HCT116 (cell line): ENCODE measurements around the gene MMP17.
A peak's percentile ranks its signal among the peaks of the same experiment; 100 is the strongest.

Experiments used
- CBX3 ChIP-seq: IDR thresholded peaks from 2 replicates; pipeline ENCODE4 v1.6.1; 2012; ENCODE audit warnings: low read depth
- CEBPB ChIP-seq: IDR thresholded peaks from 2 replicates; pipeline ENCODE4 v1.6.1; 2012; ENCODE audit warnings: low read depth
- CTCF ChIP-seq, 3 experiments: fragments of 200-600 bp in 1 of 3; sonication (generic) in 1 of 3; IDR thresholded peaks in 2 of 3; conservative IDR thresholded peaks in 1 of 3; 2 replicates each; pipeline ENCODE4 v1.5.1; 2012 to 2017; ENCODE audit warnings: low read depth in 2 of 3, low read length in 2 of 3, antibody characterized with exemption in 1 of 3, borderline replicate concordance in 1 of 3, control low read depth in 1 of 3, mild to moderate bottlenecking in 1 of 3, mixed read lengths in 1 of 3, mixed run types in 1 of 3, moderate library complexity in 1 of 3; ENCODE audit not compliant: insufficient read depth in 1 of 3
- EZH2 ChIP-seq: fragments of 200-600 bp; sonication (generic); IDR thresholded peaks from 2 replicates; pipeline ENCODE4 v1.6.1; 2017; ENCODE audit warnings: antibody characterized with exemption, mixed run types
- EZH2phosphoT487 ChIP-seq: fragments of 200-600 bp; IDR thresholded peaks from 2 replicates; pipeline ENCODE4 v1.6.1; 2018; ENCODE audit warnings: antibody characterized with exemption, borderline replicate concordance
- POLR2A ChIP-seq: IDR thresholded peaks from 2 replicates; pipeline ENCODE4 v1.7.0; 2011; ENCODE audit warnings: borderline replicate concordance; ENCODE audit not compliant: insufficient read depth, insufficient read length; ENCODE audit errors: extremely low read depth
- POLR2AphosphoS5 ChIP-seq: IDR thresholded peaks from 2 replicates; pipeline ENCODE4 v1.6.1; 2011; ENCODE audit warnings: mild to moderate bottlenecking, low read depth, low read length, moderate library complexity
- RAD21 ChIP-seq: IDR thresholded peaks from 2 replicates; pipeline ENCODE4 v1.6.1; 2012; ENCODE audit warnings: low read depth, mild to moderate bottlenecking
- TCF7L2 ChIP-seq: IDR thresholded peaks from 2 replicates; pipeline ENCODE4 v1.7.0; 2011; ENCODE audit warnings: borderline replicate concordance, inconsistent platforms; ENCODE audit not compliant: insufficient read depth, insufficient read length; ENCODE audit errors: extremely low read depth
- YY1 ChIP-seq: IDR thresholded peaks from 2 replicates; pipeline ENCODE4 v1.6.1; 2011; ENCODE audit warnings: low read length, low read depth, moderate library complexity, mild to moderate bottlenecking; ENCODE audit not compliant: insufficient replicate concordance; ENCODE audit errors: extremely low read depth
- ZNF274 ChIP-seq: fragments of 200-500 bp; sonication (Bioruptor generic); IDR thresholded peaks from 2 replicates; pipeline ENCODE4 v1.6.1; 2014; ENCODE audit warnings: mild to moderate bottlenecking, low read depth, low read length, inconsistent platforms

DNA sequence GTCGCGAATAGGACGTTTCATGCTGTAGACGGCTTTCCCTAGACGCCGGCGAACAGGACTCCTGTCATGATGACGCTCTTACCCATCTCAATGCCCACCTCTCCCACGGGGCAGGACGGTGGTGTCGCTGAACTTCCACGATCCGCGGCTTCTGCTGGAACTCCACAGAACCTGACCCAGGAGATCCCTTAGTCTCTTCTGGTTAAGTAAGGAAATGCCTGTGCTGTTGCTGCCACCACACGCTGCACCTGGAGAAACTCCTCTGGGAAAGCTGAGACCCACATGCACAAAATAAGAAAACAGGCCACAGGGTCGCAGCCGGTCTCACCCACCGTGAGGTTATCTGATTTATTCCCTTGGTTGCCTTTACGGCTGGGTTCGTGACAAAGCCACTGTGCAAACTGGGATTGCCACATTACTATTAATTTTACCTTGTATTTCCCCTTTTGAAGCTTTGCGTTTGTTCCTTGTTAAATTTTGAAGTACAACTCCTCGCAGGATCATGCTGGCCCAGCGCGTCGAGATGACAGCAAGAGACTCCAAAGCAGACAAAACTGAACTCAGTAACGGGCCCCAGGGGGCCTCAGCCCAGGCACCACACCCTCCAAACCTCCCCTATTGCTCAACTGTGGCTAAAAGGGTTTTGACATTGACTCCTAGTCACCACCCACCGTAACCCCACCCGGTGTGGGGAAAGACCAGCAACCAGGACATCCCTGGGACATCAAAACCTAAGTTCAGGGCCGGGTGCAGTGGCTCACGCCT lies 9.2 kb upstream of the MMP17 start:
- TF ChIP-seq EZH2phosphoT487 = no peak
- no peak for TF ChIP-seq CTCF (IDR thresholded peaks at IDR 0.05 in 2 of 3, conservative IDR thresholded peaks at IDR 0.05 in 1 of 3; ENCODE audit: borderline replicate concordance in 1 of 3, insufficient read depth in 1 of 3, low read depth in 2 of 3, low read length in 2 of 3)
- 0 out of 2 replicates have a peak, but pooled peaks have one; percentile 7 for TF ChIP-seq RAD21
- no peak for TF ChIP-seq POLR2AphosphoS5
- no peak for TF ChIP-seq YY1
- no peak for TF ChIP-seq CBX3
- TF ChIP-seq POLR2A = no peak
- no peak for TF ChIP-seq EZH2
- TF ChIP-seq ZNF274 = no peak
- TF ChIP-seq TCF7L2 = no peak
- no peak for TF ChIP-seq CEBPB
